WTC11 (cell line): ENCODE measurements around the gene ITPK1. TPM values are rescaled to one million over a fixed set of nuclear protein-coding genes. Genes with fewer than 3 reads are reported as not detected.

Experiments used
- ATAC-seq: fragments of 200-7000 bp; cut with Tn5 transposase; 2 replicates; pipeline ENCODE4 v1.10.0; 2021; ENCODE audit warnings: mild to moderate bottlenecking, moderate library complexity
- CTCF ChIA-PET: fragments of 300-600 bp; sonication (Branson Sonifier 250); formaldehyde crosslinking; loops from one replicate; lab custom pipeline; 2021; ENCODE audit warnings: antibody characterized with exemption; lab: Charles Lee
- POLR2A ChIA-PET: fragments of 350-600 bp; sonication (Branson Sonifier 250); formaldehyde crosslinking; loops from one replicate; lab custom pipeline; 2021; ENCODE audit warnings: antibody characterized with exemption; lab: Charles Lee
- DNase-seq: peaks from one replicate; pipeline ENCODE4 v3.0.0; 2021; ENCODE audit warnings: low spot score
- H3K27ac Mint-ChIP-seq: 2 replicates; pipeline ENCODE4 v1.8.0; 2021; ENCODE audit warnings: mixed read lengths
- H3K27me3 Mint-ChIP-seq: 2 replicates; pipeline ENCODE4 v1.8.0; 2021; ENCODE audit warnings: low read depth, mild to moderate bottlenecking, moderate library complexity, mixed read lengths
- H3K36me3 Mint-ChIP-seq: 2 replicates; pipeline ENCODE4 v1.8.0; 2021; ENCODE audit warnings: mixed read lengths
- H3K4me1 Mint-ChIP-seq: 2 replicates; pipeline ENCODE4 v1.8.0; 2022; ENCODE audit warnings: mixed read lengths
- H3K4me3 Mint-ChIP-seq: 2 replicates; pipeline ENCODE4 v1.8.0; 2021; ENCODE audit warnings: mild to moderate bottlenecking, moderate library complexity, mixed read lengths
- H3K9me3 Mint-ChIP-seq: 2 replicates; pipeline ENCODE4 v1.8.0; 2021; ENCODE audit warnings: mixed read lengths
- ATF1 ChIP-seq: sonication (generic); formaldehyde crosslinking; IDR thresholded peaks from 2 replicates; pipeline ENCODE4 v1.8.1; 2023; ENCODE audit warnings: mild to moderate bottlenecking, moderate library complexity, missing genetic modification reagents
- CREB1 ChIP-seq: sonication (generic); formaldehyde crosslinking; IDR thresholded peaks from 2 replicates; pipeline ENCODE4 v1.8.0; 2023; ENCODE audit warnings: mild to moderate bottlenecking, missing genetic modification reagents
- NFATC4 ChIP-seq: fragments of 250-450 bp; sonication (Bioruptor Pico); IDR thresholded peaks from 2 replicates; pipeline ENCODE4 v1.9.0; 2021; ENCODE audit warnings: mild to moderate bottlenecking
- SMAD3 ChIP-seq: sonication (generic); formaldehyde crosslinking; IDR thresholded peaks from 2 replicates; pipeline ENCODE4 v1.8.0; 2022; ENCODE audit warnings: missing genetic modification reagents, mild to moderate bottlenecking, borderline replicate concordance
- SMAD4 ChIP-seq: sonication (generic); formaldehyde crosslinking; IDR thresholded peaks from 2 replicates; pipeline ENCODE4 v1.8.0; 2022; ENCODE audit warnings: mild to moderate bottlenecking, missing genetic modification reagents
- TP53 ChIP-seq: sonication (generic); formaldehyde crosslinking; IDR thresholded peaks from 2 replicates; pipeline ENCODE4 v1.8.1; 2023; ENCODE audit warnings: mild to moderate bottlenecking, missing genetic modification reagents
- ZNF121 ChIP-seq: sonication (generic); formaldehyde crosslinking; IDR thresholded peaks from 2 replicates; pipeline ENCODE4 v1.8.0; 2023; ENCODE audit warnings: missing genetic modification reagents
- ZNF219 ChIP-seq: sonication (generic); formaldehyde crosslinking; IDR thresholded peaks from 2 replicates; pipeline ENCODE4 v1.8.0; 2023; ENCODE audit warnings: missing genetic modification reagents, mild to moderate bottlenecking, borderline replicate concordance
- ZNF263 ChIP-seq: sonication (generic); formaldehyde crosslinking; IDR thresholded peaks from 2 replicates; pipeline ENCODE4 v1.8.1; 2022; ENCODE audit warnings: low read depth, mild to moderate bottlenecking, moderate library complexity, missing genetic modification reagents
- ZNF671 ChIP-seq: fragments of 250-450 bp; sonication (Bioruptor Pico); IDR thresholded peaks from 2 replicates; pipeline ENCODE4 v1.8.0; 2021; ENCODE audit warnings: mild to moderate bottlenecking
- total RNA-seq: library from RNA; stranded (reverse); gene quantifications from 3 replicates; pipeline ENCODE4 v1.2.3, GENCODE V29; 2021
- TF ChIP-seq, protein P1 (sequence below): sonication (generic); formaldehyde crosslinking; IDR thresholded peaks from 2 replicates; pipeline ENCODE4 v1.8.0; 2022; ENCODE audit warnings: mild to moderate bottlenecking, missing genetic modification reagents
- TF ChIP-seq, protein P2 (sequence below): sonication (generic); formaldehyde crosslinking; IDR thresholded peaks from 2 replicates; pipeline ENCODE4 v1.8.1; 2023; ENCODE audit warnings: mild to moderate bottlenecking, missing genetic modification reagents, moderate library complexity
- TF ChIP-seq, protein P3 (sequence below): fragments of 250-450 bp; sonication (Bioruptor Pico); IDR thresholded peaks from 2 replicates; pipeline ENCODE4 v2.1.2; 2022; ENCODE audit warnings: mild to moderate bottlenecking, moderate library complexity
- TF ChIP-seq, protein P4 (sequence below): sonication (generic); formaldehyde crosslinking; IDR thresholded peaks from 2 replicates; pipeline ENCODE4 v1.8.1; 2023; ENCODE audit warnings: mild to moderate bottlenecking, moderate library complexity, missing genetic modification reagents
- TF ChIP-seq, protein P5 (sequence below): fragments of 200-600 bp; IDR thresholded peaks from 2 replicates; pipeline ENCODE4 v1.8.0; 2022; ENCODE audit warnings: antibody characterized with exemption

ITPK1 gene
- total RNA-seq, 1 experiment from 2014 or later, result 144 TPM

DNA sequence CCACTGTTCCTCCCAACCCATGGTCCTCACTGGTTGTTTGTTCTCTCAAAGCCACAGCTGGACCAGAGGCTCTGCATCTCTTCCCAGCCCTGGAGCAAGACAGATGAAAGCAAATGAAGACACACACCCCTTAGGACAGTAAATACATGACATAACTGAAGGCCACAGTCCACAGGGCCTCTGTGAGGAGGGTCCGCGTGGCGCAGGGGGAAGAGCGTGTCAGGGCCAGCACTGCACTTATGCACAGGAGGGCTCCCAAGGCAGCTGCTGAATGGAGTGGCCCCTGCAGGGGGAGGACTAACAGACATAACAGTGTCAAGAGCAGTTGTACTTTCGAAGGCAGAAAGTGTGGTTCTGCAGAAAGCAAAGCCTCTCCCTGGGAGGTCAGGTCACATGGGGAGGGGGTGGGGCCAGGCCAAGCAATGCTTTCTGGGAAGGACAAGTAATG is 112.8 kb downstream of the ITPK1 start:
- H3K4me1 Mint-ChIP-seq, result peaks cover 24% of the 10 kb centered on the region
- no peak overlapping the region for H3K4me3 Mint-ChIP-seq
- H3K27ac Mint-ChIP-seq, result peak overlapping the region; percentile 50
- CTCF ChIA-PET, result interaction anchor here (1.3 to 1.4 kb wide), 3 partner anchors 30 to 51 kb away, joined by 3 to 4 read pairs (median 3); no protein-coding TSS in a partner anchor
- TF ChIP-seq, protein P1, sequence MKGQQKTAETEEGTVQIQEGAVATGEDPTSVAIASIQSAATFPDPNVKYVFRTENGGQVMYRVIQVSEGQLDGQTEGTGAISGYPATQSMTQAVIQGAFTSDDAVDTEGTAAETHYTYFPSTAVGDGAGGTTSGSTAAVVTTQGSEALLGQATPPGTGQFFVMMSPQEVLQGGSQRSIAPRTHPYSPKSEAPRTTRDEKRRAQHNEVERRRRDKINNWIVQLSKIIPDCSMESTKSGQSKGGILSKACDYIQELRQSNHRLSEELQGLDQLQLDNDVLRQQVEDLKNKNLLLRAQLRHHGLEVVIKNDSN (CRISPR knock-in tag), result peak; percentile 27; the same call in 1 of the 2 replicates
- TF ChIP-seq ATF1 (CRISPR knock-in tag), result no peak
- TF ChIP-seq, protein P2, sequence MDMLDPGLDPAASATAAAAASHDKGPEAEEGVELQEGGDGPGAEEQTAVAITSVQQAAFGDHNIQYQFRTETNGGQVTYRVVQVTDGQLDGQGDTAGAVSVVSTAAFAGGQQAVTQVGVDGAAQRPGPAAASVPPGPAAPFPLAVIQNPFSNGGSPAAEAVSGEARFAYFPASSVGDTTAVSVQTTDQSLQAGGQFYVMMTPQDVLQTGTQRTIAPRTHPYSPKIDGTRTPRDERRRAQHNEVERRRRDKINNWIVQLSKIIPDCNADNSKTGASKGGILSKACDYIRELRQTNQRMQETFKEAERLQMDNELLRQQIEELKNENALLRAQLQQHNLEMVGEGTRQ (CRISPR knock-in tag), result peak; percentile 53; the same call in 1 of the 2 replicates
- TF ChIP-seq, protein P3, sequence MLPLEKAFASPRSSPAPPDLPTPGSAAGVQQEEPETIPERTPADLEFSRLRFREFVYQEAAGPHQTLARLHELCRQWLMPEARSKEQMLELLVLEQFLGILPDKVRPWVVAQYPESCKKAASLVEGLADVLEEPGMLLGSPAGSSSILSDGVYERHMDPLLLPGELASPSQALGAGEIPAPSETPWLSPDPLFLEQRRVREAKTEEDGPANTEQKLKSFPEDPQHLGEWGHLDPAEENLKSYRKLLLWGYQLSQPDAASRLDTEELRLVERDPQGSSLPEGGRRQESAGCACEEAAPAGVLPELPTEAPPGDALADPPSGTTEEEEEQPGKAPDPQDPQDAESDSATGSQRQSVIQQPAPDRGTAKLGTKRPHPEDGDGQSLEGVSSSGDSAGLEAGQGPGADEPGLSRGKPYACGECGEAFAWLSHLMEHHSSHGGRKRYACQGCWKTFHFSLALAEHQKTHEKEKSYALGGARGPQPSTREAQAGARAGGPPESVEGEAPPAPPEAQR (CRISPR knock-in tag), result no peak
- no peaks in the 10 kb centered on the region for H3K27me3 Mint-ChIP-seq
- H3K9me3 Mint-ChIP-seq, result no peaks in the 10 kb centered on the region
- H3K36me3 Mint-ChIP-seq, result no peaks in the 10 kb centered on the region
- DNase-seq (no peak), ATAC-seq (no peak)
- POLR2A ChIA-PET, result no interaction called here

DNA sequence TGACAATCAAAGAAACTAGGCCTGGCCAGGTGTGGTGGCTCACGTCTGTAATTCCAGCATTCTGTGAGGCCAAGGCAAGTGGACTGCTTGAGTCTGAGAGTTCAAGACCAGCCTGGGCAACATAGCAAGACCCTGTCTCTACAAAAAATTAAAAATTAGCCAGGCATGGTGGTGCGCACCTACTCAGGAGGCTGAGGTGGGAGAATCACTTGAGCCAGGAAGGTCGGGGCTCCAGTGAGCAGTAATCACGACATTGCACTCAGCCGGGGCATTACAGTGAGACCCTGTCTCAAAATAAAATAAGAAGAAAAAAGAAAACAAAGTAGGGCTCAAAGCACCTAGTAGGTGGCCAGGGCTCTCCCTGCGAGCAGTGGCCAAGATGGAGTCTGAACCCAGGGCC is 113.7 kb downstream of the ITPK1 start:
- DNase-seq (no peak), ATAC-seq (no peak)
- Mint-ChIP-seq H3K36me3 (no peaks in the 10 kb centered on the region), H3K27ac (peak overlapping the region; percentile 58), H3K4me3 (no peak overlapping the region), H3K27me3 (no peaks in the 10 kb centered on the region), H3K9me3 (no peaks in the 10 kb centered on the region), H3K4me1 (peaks cover 24% of the 10 kb centered on the region)
- ChIA-PET CTCF (no interaction called here), POLR2A (no interaction called here)
- peak; percentile 79 for TF ChIP-seq ZNF121 (CRISPR knock-in tag)
- no peak for TF ChIP-seq ZNF219 (CRISPR knock-in tag)

DNA sequence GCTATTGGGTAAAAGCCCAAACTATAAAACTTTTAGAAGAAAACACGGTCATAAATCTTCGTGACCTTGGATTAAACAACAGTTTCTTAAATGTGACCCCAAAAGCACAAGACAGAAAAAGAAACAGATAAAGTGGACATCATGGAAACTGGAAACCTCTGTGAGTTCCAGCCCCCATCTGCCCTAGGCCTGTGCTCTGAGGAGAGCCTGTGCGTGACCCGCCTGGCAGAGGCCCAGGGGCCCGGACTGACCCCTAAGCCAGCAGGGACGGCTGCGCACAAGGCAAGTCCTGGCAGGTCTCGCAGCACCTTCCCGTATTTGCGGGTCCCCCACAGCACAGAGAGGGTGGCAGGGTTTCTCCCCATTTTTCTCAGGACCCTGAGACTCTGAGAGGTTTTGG is 116.8 kb downstream of the ITPK1 start:
- ATAC-seq, result no peak
- ChIA-PET POLR2A (no interaction called here), CTCF (interaction anchor here (0.6 to 1.0 kb wide), 3 partner anchors 113 to 208 kb away, joined by 3 read pairs; partner anchors contain the start of genes GON7 and UBR7)
- H3K27ac Mint-ChIP-seq, result no peak overlapping the region
- no peaks in the 10 kb centered on the region for H3K27me3 Mint-ChIP-seq
- peaks cover under 1% of the 10 kb centered on the region; the same call in 1 of the 2 replicates for H3K36me3 Mint-ChIP-seq
- H3K4me3 Mint-ChIP-seq, result no peak overlapping the region
- TF ChIP-seq, protein P4, sequence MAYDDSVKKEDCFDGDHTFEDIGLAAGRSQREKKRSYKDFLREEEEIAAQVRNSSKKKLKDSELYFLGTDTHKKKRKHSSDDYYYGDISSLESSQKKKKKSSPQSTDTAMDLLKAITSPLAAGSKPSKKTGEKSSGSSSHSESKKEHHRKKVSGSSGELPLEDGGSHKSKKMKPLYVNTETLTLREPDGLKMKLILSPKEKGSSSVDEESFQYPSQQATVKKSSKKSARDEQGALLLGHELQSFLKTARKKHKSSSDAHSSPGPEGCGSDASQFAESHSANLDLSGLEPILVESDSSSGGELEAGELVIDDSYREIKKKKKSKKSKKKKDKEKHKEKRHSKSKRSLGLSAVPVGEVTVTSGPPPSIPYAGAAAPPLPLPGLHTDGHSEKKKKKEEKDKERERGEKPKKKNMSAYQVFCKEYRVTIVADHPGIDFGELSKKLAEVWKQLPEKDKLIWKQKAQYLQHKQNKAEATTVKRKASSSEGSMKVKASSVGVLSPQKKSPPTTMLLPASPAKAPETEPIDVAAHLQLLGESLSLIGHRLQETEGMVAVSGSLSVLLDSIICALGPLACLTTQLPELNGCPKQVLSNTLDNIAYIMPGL (CRISPR knock-in tag), result no peak
- no peak for TF ChIP-seq ZNF671
- no peak for TF ChIP-seq TP53
- TF ChIP-seq ZNF263 (CRISPR knock-in tag), result no peak
- TF ChIP-seq SMAD3 (CRISPR knock-in tag), result no peak
- TF ChIP-seq SMAD4 (CRISPR knock-in tag), result no peak
- no peak for TF ChIP-seq ATF1 (CRISPR knock-in tag)
- TF ChIP-seq, protein P5, sequence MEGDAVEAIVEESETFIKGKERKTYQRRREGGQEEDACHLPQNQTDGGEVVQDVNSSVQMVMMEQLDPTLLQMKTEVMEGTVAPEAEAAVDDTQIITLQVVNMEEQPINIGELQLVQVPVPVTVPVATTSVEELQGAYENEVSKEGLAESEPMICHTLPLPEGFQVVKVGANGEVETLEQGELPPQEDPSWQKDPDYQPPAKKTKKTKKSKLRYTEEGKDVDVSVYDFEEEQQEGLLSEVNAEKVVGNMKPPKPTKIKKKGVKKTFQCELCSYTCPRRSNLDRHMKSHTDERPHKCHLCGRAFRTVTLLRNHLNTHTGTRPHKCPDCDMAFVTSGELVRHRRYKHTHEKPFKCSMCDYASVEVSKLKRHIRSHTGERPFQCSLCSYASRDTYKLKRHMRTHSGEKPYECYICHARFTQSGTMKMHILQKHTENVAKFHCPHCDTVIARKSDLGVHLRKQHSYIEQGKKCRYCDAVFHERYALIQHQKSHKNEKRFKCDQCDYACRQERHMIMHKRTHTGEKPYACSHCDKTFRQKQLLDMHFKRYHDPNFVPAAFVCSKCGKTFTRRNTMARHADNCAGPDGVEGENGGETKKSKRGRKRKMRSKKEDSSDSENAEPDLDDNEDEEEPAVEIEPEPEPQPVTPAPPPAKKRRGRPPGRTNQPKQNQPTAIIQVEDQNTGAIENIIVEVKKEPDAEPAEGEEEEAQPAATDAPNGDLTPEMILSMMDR, result no peak
- TF ChIP-seq, protein P1 (CRISPR knock-in tag), result no peak
- no peak for TF ChIP-seq CREB1
- no peak for TF ChIP-seq NFATC4 (CRISPR knock-in tag)
- no peaks in the 10 kb centered on the region for H3K9me3 Mint-ChIP-seq
- no peak for DNase-seq
- H3K4me1 Mint-ChIP-seq, result peaks cover 24% of the 10 kb centered on the region
